Fibroblast of mammary gland (primary cell): ENCODE results near the gene ARHGAP30.
A peak's percentile ranks its signal among the peaks of the same experiment; 100 is the strongest.

Source experiments
- DNase-seq: peaks from one replicate; pipeline ENCODE4 v3.0.0-alpha.2; 2010; ENCODE audit warnings: low read depth
- H3K4me3 ChIP-seq: 2 replicates; pipeline ENCODE4 v1.5.1; 2011; ENCODE audit warnings: low read depth, mild to moderate bottlenecking, low read length, moderate library complexity; ENCODE audit not compliant: control insufficient read depth
- TF ChIP-seq, protein P1 (sequence below): conservative IDR thresholded peaks from 2 replicates; pipeline ENCODE4 v1.5.1; 2011; ENCODE audit warnings: low read depth, low read length, inconsistent platforms; ENCODE audit not compliant: control insufficient read depth, insufficient read depth

Gene ARHGAP30

DNA sequence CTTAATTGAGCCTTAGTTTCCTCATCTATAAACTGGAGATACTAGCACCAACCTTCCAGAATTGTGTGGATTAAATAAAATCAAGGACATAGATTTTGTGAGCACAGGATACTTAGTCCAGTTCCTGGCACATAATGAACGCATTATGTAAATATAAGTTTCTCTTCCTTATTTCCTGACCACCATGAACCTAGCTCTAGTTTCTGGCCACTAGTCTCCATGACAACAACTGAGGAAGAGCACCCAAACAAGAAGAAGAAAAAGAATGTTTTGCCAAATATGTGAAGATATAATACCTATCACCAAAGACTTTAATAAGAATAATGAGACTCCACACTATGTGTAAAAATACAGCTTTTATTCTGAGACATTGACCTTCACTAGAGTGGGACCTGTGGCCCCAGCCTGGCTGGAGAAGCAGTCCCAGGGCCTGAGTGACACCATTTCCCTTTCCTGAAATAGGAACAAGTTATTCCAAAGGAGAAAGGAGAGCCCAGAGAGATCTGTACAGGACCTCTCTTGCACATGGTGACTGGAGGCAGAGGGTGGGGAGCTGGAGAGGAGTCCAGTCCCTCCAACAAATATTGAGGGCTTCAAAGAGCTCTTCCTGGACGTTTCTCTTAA is 23.0 kb downstream of the ARHGAP30 start:
- TF ChIP-seq, protein P1, sequence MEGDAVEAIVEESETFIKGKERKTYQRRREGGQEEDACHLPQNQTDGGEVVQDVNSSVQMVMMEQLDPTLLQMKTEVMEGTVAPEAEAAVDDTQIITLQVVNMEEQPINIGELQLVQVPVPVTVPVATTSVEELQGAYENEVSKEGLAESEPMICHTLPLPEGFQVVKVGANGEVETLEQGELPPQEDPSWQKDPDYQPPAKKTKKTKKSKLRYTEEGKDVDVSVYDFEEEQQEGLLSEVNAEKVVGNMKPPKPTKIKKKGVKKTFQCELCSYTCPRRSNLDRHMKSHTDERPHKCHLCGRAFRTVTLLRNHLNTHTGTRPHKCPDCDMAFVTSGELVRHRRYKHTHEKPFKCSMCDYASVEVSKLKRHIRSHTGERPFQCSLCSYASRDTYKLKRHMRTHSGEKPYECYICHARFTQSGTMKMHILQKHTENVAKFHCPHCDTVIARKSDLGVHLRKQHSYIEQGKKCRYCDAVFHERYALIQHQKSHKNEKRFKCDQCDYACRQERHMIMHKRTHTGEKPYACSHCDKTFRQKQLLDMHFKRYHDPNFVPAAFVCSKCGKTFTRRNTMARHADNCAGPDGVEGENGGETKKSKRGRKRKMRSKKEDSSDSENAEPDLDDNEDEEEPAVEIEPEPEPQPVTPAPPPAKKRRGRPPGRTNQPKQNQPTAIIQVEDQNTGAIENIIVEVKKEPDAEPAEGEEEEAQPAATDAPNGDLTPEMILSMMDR: no peak
- no peak overlapping the region for H3K4me3 ChIP-seq
- no peak for DNase-seq

DNA sequence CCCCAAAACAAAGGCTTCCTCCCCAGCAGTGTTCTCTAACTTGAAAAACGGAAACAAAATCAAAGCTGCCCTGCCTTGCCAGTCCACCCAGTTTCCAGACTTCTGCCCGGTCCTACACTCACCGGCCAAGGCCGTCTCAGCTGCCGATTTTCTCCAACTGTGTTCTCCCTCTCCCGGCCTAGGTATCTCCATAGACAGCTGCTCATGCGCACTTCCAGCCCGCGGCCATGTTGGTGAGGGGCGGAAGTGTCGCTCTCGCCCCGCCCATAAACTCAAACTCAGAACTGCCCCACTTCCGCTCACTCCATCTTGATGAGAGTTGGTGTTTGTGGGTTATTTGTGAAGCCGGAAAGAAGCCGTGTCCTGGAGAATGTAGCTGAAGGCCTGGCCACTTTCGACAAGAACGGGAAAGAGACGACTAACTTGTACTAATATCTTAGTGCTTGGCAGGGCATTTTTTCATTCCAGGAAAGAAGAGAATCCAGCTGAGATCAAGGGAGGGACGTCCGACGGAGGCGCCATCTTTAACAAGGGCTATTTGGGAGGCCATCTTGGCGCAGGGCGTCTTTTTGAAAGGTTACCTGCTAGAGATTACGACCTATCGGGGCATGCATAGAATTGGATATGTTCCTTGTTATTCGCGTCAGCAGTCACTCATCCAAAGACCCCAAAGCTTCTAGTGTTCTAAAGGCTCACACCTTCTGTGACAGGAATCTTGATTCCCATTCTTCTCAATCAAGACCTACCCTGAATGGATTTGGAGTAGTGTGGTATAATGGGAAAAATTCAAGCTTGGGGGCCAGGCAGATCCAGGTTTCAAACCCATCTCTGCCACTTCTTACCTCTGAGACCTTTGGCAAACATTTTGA is 23.7 kb downstream of the ARHGAP30 start, which contains the start of gene USF1:
Gene USF1 (minus strand): TSS at position 242 of the 869 bp plus-strand sequence. CDS start 2,702 bp downstream, outside the sequence.
- TF ChIP-seq, protein P1: no peak
- peak within 1 kb of the TSS; percentile 97 for H3K4me3 ChIP-seq
- DNase-seq: peak; percentile 94

DNA sequence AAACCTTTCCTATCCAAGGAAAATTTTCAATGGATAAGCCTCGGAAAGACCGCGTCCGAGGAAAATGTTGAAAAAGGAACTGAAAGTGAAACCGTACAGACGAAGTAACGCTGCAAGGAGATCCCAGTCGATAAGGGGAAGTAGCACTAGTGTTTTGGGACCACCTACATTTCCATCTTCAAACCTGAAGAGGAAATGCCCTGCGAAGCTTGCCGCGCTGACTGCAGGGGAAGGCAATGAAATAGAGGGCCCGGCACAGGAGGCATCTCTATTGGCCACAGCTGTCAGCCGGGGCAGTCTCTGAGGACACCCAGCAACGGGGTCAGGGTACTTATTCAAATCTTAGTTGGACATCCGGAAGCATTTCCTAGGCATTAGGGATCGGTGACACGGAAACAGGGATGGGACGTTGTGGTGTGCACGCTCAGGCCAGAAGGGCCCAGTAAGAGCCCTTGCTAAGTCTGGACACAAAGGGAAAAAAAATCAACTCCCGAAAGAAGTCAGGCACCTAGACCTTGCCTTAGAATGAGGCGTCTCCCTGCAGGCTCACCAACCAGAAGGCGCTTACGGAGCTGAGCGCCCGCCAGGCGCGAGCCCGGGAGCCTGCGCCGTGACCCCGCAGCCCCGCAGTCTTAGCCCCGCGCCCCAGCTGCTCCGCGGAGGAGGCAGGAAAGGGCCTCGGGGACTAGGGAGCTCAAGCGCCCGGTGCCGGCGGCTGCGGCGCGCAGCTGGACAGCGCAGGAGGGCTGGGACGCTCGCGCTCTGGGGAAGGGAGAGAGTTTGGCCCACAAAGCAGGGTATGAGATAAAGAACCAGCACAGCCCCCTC is 24.6 kb downstream of the ARHGAP30 start:
- DNase-seq: peak; percentile 55
- TF ChIP-seq, protein P1: no peak
- H3K4me3 ChIP-seq: peak overlapping the region; percentile 97

DNA sequence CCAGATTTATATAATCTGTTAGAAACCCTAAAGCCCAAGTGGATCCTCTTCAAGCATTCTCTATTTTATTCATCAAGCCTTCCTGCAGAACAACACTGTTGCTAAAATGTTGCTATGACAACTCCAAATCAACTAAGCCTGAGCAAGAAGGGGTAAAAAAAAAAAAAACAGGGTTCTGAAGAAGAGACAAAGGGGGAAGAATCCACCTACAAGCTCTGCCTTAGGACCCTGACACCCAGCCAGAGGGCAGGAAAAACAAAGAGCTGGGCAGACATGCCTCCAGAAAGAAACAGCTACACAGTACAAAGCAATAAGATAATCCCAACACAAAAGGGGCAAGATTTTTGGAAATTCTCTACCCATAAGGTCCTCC is 25.2 kb downstream of the ARHGAP30 start:
- DNase-seq: no peak
- TF ChIP-seq, protein P1: no peak
- peak overlapping the region; percentile 97 for H3K4me3 ChIP-seq

DNA sequence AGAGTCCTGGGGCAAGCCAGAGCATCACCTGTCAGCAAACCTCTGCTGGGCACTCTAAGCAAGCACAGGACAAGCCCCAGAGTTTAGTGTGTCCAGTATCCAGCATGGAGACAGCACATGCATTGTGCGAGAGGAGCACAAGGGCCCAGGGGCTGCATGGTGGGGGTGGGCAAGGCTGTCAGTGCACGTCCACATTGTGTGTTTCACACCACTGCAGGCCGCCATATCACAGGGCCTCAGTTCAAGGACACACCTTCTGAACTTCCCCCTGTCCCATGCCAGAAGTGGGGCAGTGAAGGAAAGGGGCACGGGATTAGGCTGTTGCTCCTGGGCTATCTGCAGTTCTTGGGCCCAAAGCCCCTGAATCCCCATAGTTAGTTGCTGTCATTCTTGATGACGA is 30.1 kb downstream of the ARHGAP30 start:
- DNase-seq: no peak
- TF ChIP-seq, protein P1: no peak
- H3K4me3 ChIP-seq: no peak overlapping the region

DNA sequence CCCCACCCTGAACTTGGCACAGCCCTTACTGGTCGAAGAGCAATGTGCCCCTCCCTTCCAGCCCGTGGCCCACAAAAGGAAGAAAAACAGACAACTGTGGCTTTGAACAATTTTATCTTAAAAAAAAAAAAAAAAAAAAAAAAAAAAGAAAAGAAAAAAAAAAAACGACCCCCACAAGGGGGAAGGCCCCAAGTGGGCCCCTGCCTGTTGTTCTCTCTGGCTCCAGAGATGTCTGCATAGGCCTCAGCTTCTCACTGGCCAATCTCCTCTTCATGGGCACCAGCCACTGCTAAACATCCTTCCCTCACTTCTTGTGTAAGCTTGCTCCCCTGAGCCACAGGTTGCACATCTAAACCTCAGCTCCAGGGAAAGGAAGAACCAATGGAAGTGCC is 30.5 kb downstream of the ARHGAP30 start:
- no peak for DNase-seq
- TF ChIP-seq, protein P1: no peak
- H3K4me3 ChIP-seq: no peak overlapping the region
